HepG2 (cell line): ENCODE results near the gene STARD5. TPM values are rescaled to one million over a fixed set of nuclear protein-coding genes. Genes with fewer than 3 reads are reported as not detected.

ENCODE experiments used
- ATAC-seq: fragments of 200-7000 bp; cut with Tn5 transposase; 3 replicates; pipeline ENCODE4 v1.9.1; 2020; ENCODE audit warnings: mild to moderate bottlenecking, moderate library complexity
- BruUV-seq: library from RNA; stranded (reverse); fragments of 400-500 nt; replicated peaks from 2 replicates; lab custom pipeline; 2021; lab: Mats Ljungman, UMichigan
- CTCF ChIA-PET: fragments of 300-600 bp; formaldehyde crosslinking; extraction: SDS; loops from one replicate; lab custom pipeline; 2021; ENCODE audit warnings: low total read pairs, inconsistent platforms, low intra/inter-chr PET ratio; lab: Yijun Ruan, JAX
- POLR2A ChIA-PET: fragments of 350-600 bp; sonication (Branson Sonifier 250); formaldehyde crosslinking; loops from one replicate; lab custom pipeline; 2020; ENCODE audit warnings: antibody characterized with exemption, inconsistent platforms; lab: Yijun Ruan, JAX
- DNase-seq: peaks from one replicate; pipeline ENCODE4 v3.0.0-alpha.2; 2015; ENCODE audit warnings: low spot score
- FAIRE-seq: peaks from 3 replicates; lab custom pipeline; 2011; peaks lifted over from hg19 to GRCh38; lab: Jason Lieb, UNC
- H2AFZ ChIP-seq: one replicate; pipeline ENCODE4 v1.6.1; 2011; ENCODE audit warnings: low read length, inconsistent platforms
- H3K27ac ChIP-seq: fragments of 300-600 bp; 3 replicates; pipeline ENCODE4 v1.8.0; 2011; ENCODE audit warnings: mixed run types, mild to moderate bottlenecking, mixed read lengths, low read length, inconsistent platforms; ENCODE audit not compliant: insufficient read depth; ENCODE audit errors: extremely low read length
- H3K27me3 ChIP-seq, 2 experiments: fragments of 200-600 bp in 1 of 2; 2 replicates in 1 of 2; 3 replicates in 1 of 2; pipeline versions ENCODE4 v1.6.0 to v1.8.0; 2011; ENCODE audit warnings: low read length in 2 of 2, mild to moderate bottlenecking in 2 of 2, moderate library complexity in 2 of 2, inconsistent platforms in 1 of 2; ENCODE audit not compliant: insufficient read depth in 2 of 2, control insufficient read depth in 1 of 2
- H3K36me3 ChIP-seq, 2 experiments: fragments of 200-600 bp in 1 of 2; replicated peaks in 1 of 2; 2 replicates in 1 of 2; 3 replicates in 1 of 2; pipeline versions ENCODE4 v1.5.1 to v1.8.0; 2011; ENCODE audit warnings: low read length in 2 of 2, inconsistent platforms in 1 of 2; ENCODE audit not compliant: insufficient read depth in 2 of 2, control insufficient read depth in 1 of 2
- H3K4me1 ChIP-seq: 2 replicates; pipeline ENCODE4 v1.5.1; 2012; ENCODE audit warnings: low read length, inconsistent platforms; ENCODE audit not compliant: insufficient read depth
- H3K4me2 ChIP-seq: 2 replicates; pipeline ENCODE4 v1.6.0; 2011; ENCODE audit warnings: low read depth, low read length, inconsistent platforms
- H3K4me3 ChIP-seq, 3 experiments: fragments of 200-600 bp in 1 of 3; sonication (generic), shearing (Covaris generic) in 1 of 3; replicated peaks in 1 of 3; 2 replicates each; pipeline ENCODE4 v1.5.1; 2011 to 2016; ENCODE audit warnings: low read length in 3 of 3, inconsistent platforms in 2 of 3, low read depth in 2 of 3, mild to moderate bottlenecking in 2 of 3, control low read depth in 1 of 3, mixed read lengths in 1 of 3; ENCODE audit not compliant: insufficient read depth in 1 of 3
- H3K79me2 ChIP-seq: one replicate; pipeline ENCODE4 v1.6.1; 2011; ENCODE audit warnings: low read length, inconsistent platforms; ENCODE audit not compliant: insufficient read depth
- H3K9ac ChIP-seq: 2 replicates; pipeline ENCODE4 v1.6.0; 2011; ENCODE audit warnings: mild to moderate bottlenecking, low read depth, low read length, inconsistent platforms; ENCODE audit not compliant: insufficient read depth
- H3K9me3 ChIP-seq: 2 replicates; pipeline ENCODE4 v1.5.1; 2012; ENCODE audit warnings: mild to moderate bottlenecking, low read length
- H4K20me1 ChIP-seq: 2 replicates; pipeline ENCODE4 v1.6.0; 2011; ENCODE audit warnings: inconsistent platforms, mild to moderate bottlenecking, low read length, moderate library complexity; ENCODE audit not compliant: insufficient read depth
- CBX5 ChIP-seq: sonication (generic); formaldehyde crosslinking; IDR thresholded peaks from 2 replicates; pipeline ENCODE4 v1.4.0; 2020; ENCODE audit warnings: missing genetic modification reagents, borderline replicate concordance
- IKZF1 ChIP-seq: fragments of 450-650 bp; IDR thresholded peaks from 2 replicates; pipeline ENCODE4 v1.7.1; 2016
- KLF12 ChIP-seq: sonication (generic); formaldehyde crosslinking; IDR thresholded peaks from 2 replicates; pipeline ENCODE4 v1.4.0; 2020; ENCODE audit warnings: missing genetic modification reagents, borderline replicate concordance
- RBM39 ChIP-seq: fragments of 200-400 bp; formaldehyde crosslinking; IDR thresholded peaks from one replicate; pipeline ENCODE4 v1.6.1; 2018; ENCODE audit warnings: antibody characterized with exemption, mild to moderate bottlenecking, low read depth, low read length; ENCODE audit not compliant: poor library complexity, severe bottlenecking
- SKI ChIP-seq: fragments of 450-650 bp; IDR thresholded peaks from one replicate; pipeline ENCODE4 v1.6.1; 2018; ENCODE audit warnings: mild to moderate bottlenecking; ENCODE audit not compliant: partially characterized antibody
- ZMYM2 ChIP-seq: sonication (generic); formaldehyde crosslinking; IDR thresholded peaks from 2 replicates; pipeline ENCODE4 v1.8.0; 2022; ENCODE audit warnings: mild to moderate bottlenecking, missing genetic modification reagents
- ZNF292 ChIP-seq: sonication (generic); formaldehyde crosslinking; IDR thresholded peaks from 2 replicates; pipeline ENCODE4 v1.8.1; 2022; ENCODE audit warnings: mild to moderate bottlenecking, low read depth, missing genetic modification reagents, borderline replicate concordance
- ZNF709 ChIP-seq: sonication (generic); formaldehyde crosslinking; IDR thresholded peaks from 2 replicates; pipeline ENCODE4 v1.5.0; 2020; ENCODE audit warnings: mild to moderate bottlenecking, missing genetic modification reagents
- WGBS: methylation state at CpG from one replicate; pipeline ENCODE4 v1.1.6; 2017; ENCODE audit warnings: low lambda C conversion rate; 5-methylcytosine and 5-hydroxymethylcytosine counted together
- in situ Hi-C: cut with HindIII; loops from 2 replicates; pipeline ENCODE4 v1.10.0; 2017; ENCODE audit warnings: low pct_unique_long_range_greater_than_20kb; ENCODE audit not compliant: extremely low pct_ligation_motif_present
- intact Hi-C: fragments of 100-400 bp; cut with micrococcal nuclease; formaldehyde crosslinking; loops from one replicate; pipeline ENCODE4 v1.10.0; 2022; ENCODE audit not compliant: unreplicated experiment
- polyA plus RNA-seq, 8 experiments: library from polyadenylated mRNA; depleted of rRNA in 3 of 8; stranded (reverse) in 7 of 8; unstranded in 1 of 8; fragments of >200 nt; fragmentation: Illumina TruSeq in 4 of 8; extraction: Trizol in 4 of 8; gene quantifications; 2 replicates each; pipeline versions ENCODE4 v1.2.1 to v1.2.3, GENCODE V29; 2011 to 2016; ENCODE audit warnings: low read depth in 4 of 8, missing spikeins in 1 of 8, mixed read lengths in 1 of 8; ENCODE audit not compliant: insufficient read depth in 1 of 8
- total RNA-seq, 5 experiments: library from RNA; depleted of rRNA; stranded (reverse); fragments of >200 nt; fragmentation: Illumina TruSeq; extraction: Trizol; gene quantifications; 2 replicates each; pipeline ENCODE4 v1.2.3, GENCODE V29; 2016; ENCODE audit warnings: low read depth in 1 of 5

Gene STARD5
- total and polyA plus RNA-seq, 2 of the 13 experiments (the other 11 are each of a cell fraction or from before 2014, with no cell fraction given), result 3.1 to 3.5 TPM

DNA sequence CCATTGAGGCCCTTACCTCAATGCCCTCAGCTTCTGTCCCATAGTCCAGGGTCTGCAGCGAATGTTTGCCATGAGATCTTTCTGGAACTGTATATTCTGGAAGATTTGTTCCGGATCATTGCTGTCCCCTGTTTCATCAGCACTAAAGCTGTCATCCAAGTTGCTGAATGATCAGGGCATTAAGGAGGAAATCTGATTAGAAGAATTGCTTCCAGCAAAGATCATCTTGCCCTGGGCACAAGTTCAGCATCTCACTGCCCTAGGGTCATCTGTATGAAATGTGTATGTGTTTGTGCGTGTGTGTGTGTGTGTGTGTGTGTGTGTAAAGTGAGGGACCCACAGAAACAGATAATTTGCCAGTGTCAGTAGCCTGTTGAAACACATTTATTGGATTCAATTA is 48.6 kb upstream of the STARD5 start:
- no peak for FAIRE-seq
- BruUV-seq, result no TSS peak
- no peak overlapping the region for H3K9ac ChIP-seq

GRCh38 chr15:81363718-81364500 is 40.0 kb upstream of the STARD5 start:
- no peaks in the 10 kb centered on the region for H3K36me3 ChIP-seq
- in situ Hi-C loops, result no loop called here
- POLR2A ChIA-PET, result no interaction called here
- H3K4me2 ChIP-seq, result no peak overlapping the region
- no peaks in the 10 kb centered on the region for H3K79me2 ChIP-seq
- no peaks in the 10 kb centered on the region for H3K4me1 ChIP-seq
- H4K20me1 ChIP-seq, result no peaks in the 10 kb centered on the region
- H3K27me3 ChIP-seq, result no peaks in the 10 kb centered on the region
- CTCF ChIA-PET, result no interaction called here
- 72% methylated on average over 5 of the region's 5 CpGs for WGBS
- no peak for DNase-seq
- H2AFZ ChIP-seq, result no peak overlapping the region
- H3K9ac ChIP-seq, result no peak overlapping the region
- H3K27ac ChIP-seq, result no peak overlapping the region
- no peak overlapping the region for H3K4me3 ChIP-seq
- no peak for ATAC-seq
- BruUV-seq, result no TSS peak
- no peak for TF ChIP-seq IKZF1
- no peak for TF ChIP-seq ZNF709 (CRISPR knock-in tag)
- TF ChIP-seq RBM39, result no peak
- no peak for TF ChIP-seq CBX5
- FAIRE-seq, result no peak
- H3K9me3 ChIP-seq, result no peaks in the 10 kb centered on the region
- intact Hi-C loops, result no loop called here

More for the DNA sequence above, 48.6 kb upstream of the STARD5 start:
- TF ChIP-seq KLF12 (CRISPR knock-in tag), result no peak
- TF ChIP-seq ZNF292 (CRISPR knock-in tag), result no peak
- no peak for TF ChIP-seq ZMYM2
- TF ChIP-seq SKI, result no peak
- TF ChIP-seq, all 625 proteins: peak for 0
- DNase-seq, result no peak
- WGBS, result 55% methylated on average over 3 of the region's 3 CpGs
- ATAC-seq, result no peak
- Histone ChIP-seq H2AFZ (no peak overlapping the region), H3K4me2 (no peak overlapping the region), H3K27ac (no peak overlapping the region), H3K4me1 (no peaks in the 10 kb centered on the region), H3K9me3 (no peaks in the 10 kb centered on the region), H3K27me3 (no peaks in the 10 kb centered on the region), H4K20me1 (no peaks in the 10 kb centered on the region), H3K4me3 (no peak overlapping the region), H3K36me3 (no peaks in the 10 kb centered on the region), H3K79me2 (no peaks in the 10 kb centered on the region)
- in situ Hi-C loops (no loop called here), intact Hi-C loops (no loop called here)
- POLR2A ChIA-PET, result no interaction called here
- CTCF ChIA-PET, result no interaction called here
